Fibroblast of mammary gland (primary cell): Measurements from ENCODE around the gene RBM19.
"Not testable (repeated sequence)": the region's sequence is repeated elsewhere in the genome, so short reads cannot be mapped to it uniquely, and the experiment has no call there.

ENCODE experiments used
- DNase-seq: peaks from one replicate; pipeline ENCODE4 v3.0.0-alpha.2; 2010; ENCODE audit warnings: low read depth
- H3K4me3 ChIP-seq: 2 replicates; pipeline ENCODE4 v1.5.1; 2011; ENCODE audit warnings: low read depth, mild to moderate bottlenecking, low read length, moderate library complexity; ENCODE audit not compliant: control insufficient read depth
- TF ChIP-seq, protein P1 (sequence below): conservative IDR thresholded peaks from 2 replicates; pipeline ENCODE4 v1.5.1; 2011; ENCODE audit warnings: low read depth, low read length, inconsistent platforms; ENCODE audit not compliant: control insufficient read depth, insufficient read depth

The RBM19 gene

DNA sequence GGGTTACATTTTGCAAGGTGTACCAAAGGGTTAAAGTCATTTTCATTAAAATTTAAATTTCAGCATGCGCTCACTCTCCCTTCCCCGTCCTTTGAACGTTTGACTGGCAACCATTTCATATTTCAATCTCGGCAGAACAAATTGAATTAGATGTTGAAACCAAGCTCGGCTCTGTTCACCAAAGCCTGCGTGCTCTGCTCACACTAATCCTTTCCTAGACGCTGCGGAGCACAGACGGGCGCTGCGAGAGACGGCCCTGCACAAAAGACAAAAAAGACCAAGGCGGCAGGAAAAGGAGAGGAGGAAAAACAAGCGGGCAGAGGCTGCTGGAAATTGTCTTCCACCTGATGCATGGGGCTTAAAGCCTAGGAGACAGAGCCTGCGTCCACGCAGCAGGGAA is 149.3 kb downstream of the RBM19 start:
- H3K4me3 ChIP-seq = no peak overlapping the region
- TF ChIP-seq, protein P1, sequence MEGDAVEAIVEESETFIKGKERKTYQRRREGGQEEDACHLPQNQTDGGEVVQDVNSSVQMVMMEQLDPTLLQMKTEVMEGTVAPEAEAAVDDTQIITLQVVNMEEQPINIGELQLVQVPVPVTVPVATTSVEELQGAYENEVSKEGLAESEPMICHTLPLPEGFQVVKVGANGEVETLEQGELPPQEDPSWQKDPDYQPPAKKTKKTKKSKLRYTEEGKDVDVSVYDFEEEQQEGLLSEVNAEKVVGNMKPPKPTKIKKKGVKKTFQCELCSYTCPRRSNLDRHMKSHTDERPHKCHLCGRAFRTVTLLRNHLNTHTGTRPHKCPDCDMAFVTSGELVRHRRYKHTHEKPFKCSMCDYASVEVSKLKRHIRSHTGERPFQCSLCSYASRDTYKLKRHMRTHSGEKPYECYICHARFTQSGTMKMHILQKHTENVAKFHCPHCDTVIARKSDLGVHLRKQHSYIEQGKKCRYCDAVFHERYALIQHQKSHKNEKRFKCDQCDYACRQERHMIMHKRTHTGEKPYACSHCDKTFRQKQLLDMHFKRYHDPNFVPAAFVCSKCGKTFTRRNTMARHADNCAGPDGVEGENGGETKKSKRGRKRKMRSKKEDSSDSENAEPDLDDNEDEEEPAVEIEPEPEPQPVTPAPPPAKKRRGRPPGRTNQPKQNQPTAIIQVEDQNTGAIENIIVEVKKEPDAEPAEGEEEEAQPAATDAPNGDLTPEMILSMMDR = no peak
- DNase-seq = no peak

DNA sequence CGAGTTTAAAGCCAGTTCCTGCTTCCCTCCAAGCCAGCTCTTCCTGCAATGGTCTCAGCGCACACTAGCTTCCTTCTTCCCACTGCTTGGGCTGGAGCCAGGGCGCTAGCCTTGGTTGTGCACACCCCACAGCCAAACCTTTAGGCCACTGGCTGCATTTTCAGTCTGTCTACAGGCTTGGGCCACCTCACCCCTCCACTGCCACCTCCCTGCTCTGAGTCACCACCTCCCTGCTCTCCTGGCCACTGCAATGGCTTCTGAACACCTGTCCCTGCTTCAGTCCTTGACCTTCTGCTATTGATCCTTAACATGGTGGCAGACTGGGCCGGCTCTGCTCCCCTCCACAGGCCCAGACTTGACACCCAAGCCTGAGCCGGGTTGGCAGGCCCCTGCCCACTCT is 151.1 kb downstream of the RBM19 start:
- TF ChIP-seq, protein P1 = no peak
- DNase-seq = no peak
- no peak overlapping the region for H3K4me3 ChIP-seq

DNA sequence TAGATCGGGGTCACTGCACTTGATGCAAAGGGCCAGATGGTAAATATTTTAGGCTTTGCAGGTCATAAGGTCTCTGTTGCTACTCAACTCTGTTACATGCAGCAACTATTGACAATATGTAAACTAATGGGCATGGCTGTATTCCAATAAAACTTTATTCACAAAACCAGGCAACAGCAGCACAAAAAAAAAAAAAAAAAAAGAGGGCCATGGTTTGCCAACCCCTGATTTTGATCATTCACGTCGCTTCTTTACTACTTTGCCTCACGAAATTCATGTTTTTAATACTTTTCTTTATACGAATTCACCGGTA is 152.9 kb downstream of the RBM19 start:
- TF ChIP-seq, protein P1 = no peak
- DNase-seq = no peak
- no peak overlapping the region for H3K4me3 ChIP-seq

DNA sequence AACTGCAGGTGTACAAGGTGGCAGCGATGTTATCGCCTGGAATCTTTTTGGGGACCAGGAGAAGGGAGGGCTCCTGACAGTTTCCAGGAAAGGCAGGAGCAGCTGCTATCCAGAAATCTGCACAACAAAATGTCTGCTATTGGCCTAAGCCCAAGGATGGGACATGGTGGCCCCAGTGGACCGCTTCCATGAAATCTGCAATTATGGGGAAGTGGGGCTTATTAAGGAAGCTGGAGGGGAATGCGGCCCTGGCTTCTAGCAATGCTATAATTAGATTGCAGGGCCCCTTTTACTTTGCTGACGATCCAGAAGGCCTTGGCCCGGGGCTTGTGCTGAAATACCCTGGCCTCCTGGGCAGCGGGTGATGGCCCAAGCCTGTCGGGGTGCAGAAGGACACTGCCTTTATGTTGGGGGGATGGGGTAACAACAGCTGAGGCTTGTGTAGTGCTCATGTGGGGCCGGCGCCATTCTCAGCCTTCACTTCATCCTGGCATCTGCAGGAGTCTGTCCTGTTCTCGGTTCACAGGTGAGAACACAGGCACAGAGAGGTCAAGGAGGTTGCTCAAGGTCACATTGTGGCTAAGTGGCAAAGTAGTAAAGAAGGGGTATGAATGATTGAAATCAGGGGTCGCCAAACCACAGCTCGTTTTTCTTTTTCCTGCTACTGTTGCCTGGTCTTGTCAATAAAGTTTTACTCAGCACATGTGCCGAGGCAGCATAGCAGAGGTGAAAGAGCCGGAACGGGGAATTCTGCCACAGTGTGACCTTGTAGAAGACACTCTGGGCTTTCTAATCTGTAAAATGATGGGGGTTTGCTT is 153.5 kb downstream of the RBM19 start:
- H3K4me3 ChIP-seq = no peak overlapping the region
- no peak for DNase-seq
- TF ChIP-seq, protein P1 = no peak

DNA sequence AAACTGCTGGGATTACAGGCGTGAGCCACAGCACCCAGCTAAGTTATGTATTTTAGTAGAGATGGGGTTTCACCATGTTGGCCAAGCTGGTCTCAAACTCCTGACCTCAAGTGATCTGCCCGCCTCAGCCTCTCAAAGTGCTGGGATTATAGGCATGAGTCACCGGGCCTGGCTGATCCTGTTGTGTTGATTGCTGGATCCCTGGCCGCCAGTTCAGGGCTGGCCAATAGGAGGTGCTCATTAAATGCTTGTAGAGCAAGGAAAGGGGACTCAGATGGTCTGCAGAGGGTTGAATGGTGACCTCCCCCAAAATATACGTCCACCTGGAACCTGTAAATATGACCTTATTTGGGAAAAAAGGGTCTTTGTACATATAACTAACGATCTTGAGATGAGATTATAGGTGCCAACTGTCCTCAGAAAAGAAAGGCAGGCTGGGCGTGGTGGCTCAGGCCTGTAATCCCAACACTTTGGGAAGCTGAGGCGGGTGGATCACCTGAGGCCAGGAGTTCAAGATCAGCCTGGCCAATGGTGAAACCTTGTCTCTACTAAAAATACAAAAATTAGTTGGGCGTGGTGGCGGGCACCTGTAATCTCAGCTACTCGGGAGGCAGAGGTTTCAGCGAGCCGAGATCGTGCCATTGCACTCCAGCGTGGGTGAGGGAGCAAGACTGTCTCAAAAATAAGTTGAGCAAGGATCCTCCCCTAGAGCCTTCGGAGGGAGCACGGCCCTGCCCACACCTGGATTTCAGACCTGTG is 156.5 kb downstream of the RBM19 start:
- H3K4me3 ChIP-seq = not testable (repeated sequence)
- peak; percentile 8 for DNase-seq

DNA sequence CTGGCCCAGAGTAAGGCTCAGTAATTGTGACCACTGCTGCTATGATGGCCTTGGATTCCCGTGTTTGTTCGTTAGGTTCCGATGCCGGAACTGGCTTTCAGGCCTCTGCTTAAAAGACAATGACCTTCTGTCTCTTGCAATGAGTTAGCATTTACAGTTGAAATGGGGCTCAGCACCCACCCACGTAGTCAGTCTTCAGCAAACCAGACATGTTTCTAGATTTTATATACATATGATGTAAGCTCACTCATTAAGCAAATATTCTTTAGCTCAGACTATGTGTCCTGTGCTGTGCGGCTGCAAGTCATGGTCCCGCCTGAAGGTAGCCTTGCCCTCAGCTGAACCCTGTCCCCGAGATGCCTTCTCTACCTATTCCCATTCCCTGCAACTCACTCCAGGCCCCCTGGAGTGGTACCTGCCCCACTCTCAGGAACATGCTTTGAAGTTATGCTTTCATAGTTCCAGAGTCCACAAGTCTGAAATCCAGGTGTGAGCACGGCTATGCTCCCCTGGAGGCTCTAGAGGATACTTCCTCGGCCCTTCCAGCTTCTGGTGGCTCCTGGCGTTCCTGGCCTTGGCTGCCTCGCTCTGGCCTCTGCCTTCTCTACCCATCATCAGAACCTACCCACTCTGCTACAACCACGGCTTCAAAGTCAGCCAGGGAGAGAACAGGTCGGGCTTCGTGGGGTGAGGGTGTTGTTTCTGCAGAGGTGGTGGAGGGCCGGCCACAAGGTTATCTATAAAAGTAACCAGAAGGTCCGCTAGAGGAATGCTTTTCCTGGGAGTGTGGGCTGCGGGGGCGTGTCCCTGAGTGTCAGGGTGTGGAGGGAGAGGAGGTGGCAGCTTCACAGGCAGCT is 157.8 kb downstream of the RBM19 start:
- no peak for DNase-seq
- H3K4me3 ChIP-seq = no peak overlapping the region
- TF ChIP-seq, protein P1 = no peak
